Fibroblast of lung (primary cell): Measurements from ENCODE around the gene SP1.
"Not testable (repeated sequence)": the region's sequence is repeated elsewhere in the genome, so short reads cannot be mapped to it uniquely, and the experiment has no call there.

Source experiments
- CTCF ChIP-seq, 2 donors: IDR thresholded peaks in 1 of 2; conservative IDR thresholded peaks in 1 of 2; 1 replicate in 1 of 2; 2 replicates in 1 of 2; pipeline ENCODE4 v1.5.1; 2011 to 2012; ENCODE audit warnings: low read length in 2 of 2, control low read depth in 1 of 2, inconsistent platforms in 1 of 2, low read depth in 1 of 2, mild to moderate bottlenecking in 1 of 2
- EZH2 ChIP-seq: IDR thresholded peaks from 2 replicates; pipeline ENCODE4 v1.5.1; 2012; ENCODE audit warnings: low read length, control low read depth, mild to moderate bottlenecking; ENCODE audit errors: missing control alignments

- not testable (repeated sequence) for TF ChIP-seq CTCF (conservative IDR thresholded peaks at IDR 0.05 in 1 of 2, IDR thresholded peaks at IDR 0.05 in 1 of 2; ENCODE audit: low read depth in 1 of 2, low read length in 2 of 2); EZH2
Observed at GRCh38 chr12:53444593-53445325, 64.8 kb downstream of the SP1 start.
